Loucy (cell line): ENCODE data around the gene PRR15L.

Source experiments
- EZH2phosphoT487 ChIP-seq: fragments of 200-600 bp; IDR thresholded peaks from 2 replicates; pipeline ENCODE4 v1.6.1; 2018; ENCODE audit warnings: antibody characterized with exemption, mild to moderate bottlenecking, moderate library complexity, borderline replicate concordance
- TF ChIP-seq, protein P1 (sequence below): fragments of 200-600 bp; sonication (generic); conservative IDR thresholded peaks from 2 replicates; pipeline ENCODE4 v1.5.1; 2014; ENCODE audit warnings: mild to moderate bottlenecking, antibody characterized with exemption, low read length

DNA sequence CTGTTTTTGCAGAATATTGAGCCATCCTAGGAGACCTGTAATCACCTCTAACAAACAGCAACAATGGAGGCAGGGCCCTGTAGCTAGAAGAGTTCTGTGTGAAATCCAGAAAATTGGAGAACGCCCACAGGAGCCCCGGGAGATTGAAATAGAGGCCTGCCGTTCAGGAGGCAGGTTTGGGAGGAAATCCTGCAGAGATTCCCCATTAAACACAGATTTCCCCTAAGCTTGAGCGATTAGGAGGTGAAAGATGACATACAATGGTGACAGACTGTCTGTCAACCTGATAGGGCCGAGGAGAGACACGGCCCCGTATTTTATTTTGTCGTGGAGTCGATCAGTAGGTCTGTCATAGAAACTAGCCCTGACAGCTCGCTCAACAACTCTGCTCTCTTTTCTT is 31.5 kb upstream of the PRR15L start:
- TF ChIP-seq, protein P1, sequence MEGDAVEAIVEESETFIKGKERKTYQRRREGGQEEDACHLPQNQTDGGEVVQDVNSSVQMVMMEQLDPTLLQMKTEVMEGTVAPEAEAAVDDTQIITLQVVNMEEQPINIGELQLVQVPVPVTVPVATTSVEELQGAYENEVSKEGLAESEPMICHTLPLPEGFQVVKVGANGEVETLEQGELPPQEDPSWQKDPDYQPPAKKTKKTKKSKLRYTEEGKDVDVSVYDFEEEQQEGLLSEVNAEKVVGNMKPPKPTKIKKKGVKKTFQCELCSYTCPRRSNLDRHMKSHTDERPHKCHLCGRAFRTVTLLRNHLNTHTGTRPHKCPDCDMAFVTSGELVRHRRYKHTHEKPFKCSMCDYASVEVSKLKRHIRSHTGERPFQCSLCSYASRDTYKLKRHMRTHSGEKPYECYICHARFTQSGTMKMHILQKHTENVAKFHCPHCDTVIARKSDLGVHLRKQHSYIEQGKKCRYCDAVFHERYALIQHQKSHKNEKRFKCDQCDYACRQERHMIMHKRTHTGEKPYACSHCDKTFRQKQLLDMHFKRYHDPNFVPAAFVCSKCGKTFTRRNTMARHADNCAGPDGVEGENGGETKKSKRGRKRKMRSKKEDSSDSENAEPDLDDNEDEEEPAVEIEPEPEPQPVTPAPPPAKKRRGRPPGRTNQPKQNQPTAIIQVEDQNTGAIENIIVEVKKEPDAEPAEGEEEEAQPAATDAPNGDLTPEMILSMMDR = no peak
- no peak for TF ChIP-seq EZH2phosphoT487
